PC-9 (cell line): ENCODE results near the gene TULP4.

ENCODE experiments used
- CTCF ChIP-seq: fragments of 200-600 bp; sonication (generic); conservative IDR thresholded peaks from 2 replicates; pipeline ENCODE4 v1.6.1; 2017; ENCODE audit warnings: mixed run types, antibody characterized with exemption, mild to moderate bottlenecking, moderate library complexity
- EZH2 ChIP-seq: fragments of 200-600 bp; sonication (generic); IDR thresholded peaks from 2 replicates; pipeline ENCODE4 v1.8.0; 2017; ENCODE audit warnings: antibody characterized with exemption, low read depth

- TF ChIP-seq CTCF: no peak
- no peak for TF ChIP-seq EZH2
Measured at GRCh38 chr6:158381214-158381613, 68.9 kb downstream of the TULP4 start.
